ENCODE data around the gene MRPL16.

GRCh38 chr11:59770869-59771268, 39.7 kb downstream of the MRPL16 start:
- TF ChIP-seq SP1 (CRISPR knock-in tag; conservative IDR thresholded peaks at IDR 0.05) (no peak), NFE2L1 (CRISPR knock-in tag; IDR thresholded peaks at IDR 0.05) (no peak), CTCF (IDR thresholded peaks at IDR 0.05) (no peak), E2F4 (CRISPR knock-in tag; IDR thresholded peaks at IDR 0.05; ENCODE audit: borderline replicate concordance, low read depth) (no peak), PREB (CRISPR knock-in tag; IDR thresholded peaks at IDR 0.05; ENCODE audit: borderline replicate concordance) (no peak), MLX (CRISPR knock-in tag; IDR thresholded peaks at IDR 0.05) (no peak), CREB1 (CRISPR knock-in tag; IDR thresholded peaks at IDR 0.05) (no peak), USF2 (CRISPR knock-in tag; IDR thresholded peaks at IDR 0.05) (no peak), ZNF423 (CRISPR knock-in tag; IDR thresholded peaks at IDR 0.05) (no peak), MXD4 (CRISPR knock-in tag; IDR thresholded peaks at IDR 0.05; ENCODE audit: borderline replicate concordance) (no peak), SMAD3 (CRISPR knock-in tag; IDR thresholded peaks at IDR 0.05; ENCODE audit: borderline replicate concordance) (no peak), ATF6 (CRISPR knock-in tag; IDR thresholded peaks at IDR 0.05) (no peak)
